ENCODE data around the gene SUSD4. TPM values are rescaled to one million over a fixed set of nuclear protein-coding genes. Genes with fewer than 3 reads are reported as not detected.

SUSD4 gene
- total RNA-seq, 1 experiment from 2014 or later = 3.5 TPM

GRCh38 chr1:223189903-223190724 lies 173.9 kb downstream of the SUSD4 start:
- H3K4me2 ChIP-seq (ENCODE audit: insufficient read depth, insufficient read length, low read length) = no peak overlapping the region
- no peak overlapping the region for H3T11ph ChIP-seq (ENCODE audit: low read length)
- TF ChIP-seq CTCF (conservative IDR thresholded peaks at IDR 0.05) = no peak
- no peak overlapping the region for H2AK5ac ChIP-seq (ENCODE audit: insufficient read length, low read length)
- no peak overlapping the region for H2AFZ ChIP-seq (ENCODE audit: low read length)
- no peak overlapping the region for H3K9ac ChIP-seq (ENCODE audit: extremely low read depth, insufficient read length, low read length)
- H3K14ac ChIP-seq (ENCODE audit: insufficient read depth, low read length) = no peak overlapping the region
- no peaks in the 10 kb centered on the region for H3K4me1 ChIP-seq (ENCODE audit: insufficient read depth, low read length)
- no peaks in the 10 kb centered on the region for H3K79me1 ChIP-seq (ENCODE audit: insufficient read depth, low read depth, low read length, poor library complexity, severe bottlenecking)
- no peak overlapping the region for H2BK20ac ChIP-seq (ENCODE audit: low read depth, low read length, poor library complexity, severe bottlenecking)
- Mint-ChIP-seq H3K36me3 (ENCODE audit: insufficient read depth in 1 of 3, low read depth in 3 of 3) (no peaks in the 10 kb centered on the region), H3K4me1 (peaks cover 0 to 2% of the 10 kb centered on the region in 2 experiments; a peak in 2 of 4 replicates), H3K27me3 (ENCODE audit: low read depth) (peaks cover 20% of the 10 kb centered on the region), H3K27ac (peak overlapping the region in 1 of 3 experiments; percentile 49; a peak in 1 of 7 replicates), H3K9me3 (no peaks in the 10 kb centered on the region), H3K4me3 (no peak overlapping the region)
- no peak overlapping the region for H2BK120ac ChIP-seq (ENCODE audit: low read depth, low read length, poor library complexity, severe bottlenecking)
- no peak overlapping the region for H2BK12ac ChIP-seq (ENCODE audit: insufficient read length, low read depth, low read length)
- no peaks in the 10 kb centered on the region for H3K79me2 ChIP-seq (ENCODE audit: insufficient read depth, low read length)
- H3K9me3 ChIP-seq (ENCODE audit: control insufficient read depth, low read depth, low read length) = no peaks in the 10 kb centered on the region
- no peak overlapping the region for H3K56ac ChIP-seq (ENCODE audit: insufficient read length, low read depth, low read length)
- H4K8ac ChIP-seq (replicated peaks; ENCODE audit: insufficient read length, low read depth, low read length) = no peak overlapping the region
- no CpG with 5 or more reads among the region's 10 CpGs for WGBS (ENCODE audit: extremely low coverage, insufficient read length, low lambda C conversion rate)
- H2BK5ac ChIP-seq (ENCODE audit: insufficient read length, low read length) = no peak overlapping the region
- H3K27me3 ChIP-seq (ENCODE audit: insufficient read depth, low read length) = no peaks in the 10 kb centered on the region
- no peak overlapping the region for H3K27ac ChIP-seq (ENCODE audit: insufficient read length, low read depth, low read length)
- no peaks in the 10 kb centered on the region for H3K23me2 ChIP-seq (ENCODE audit: insufficient read length, low read depth, low read length, poor library complexity, severe bottlenecking)
- H4K5ac ChIP-seq (ENCODE audit: insufficient read length, low read depth, low read length) = no peak overlapping the region
- H2BK15ac ChIP-seq (ENCODE audit: low read depth, low read length) = no peak overlapping the region
- H4K20me1 ChIP-seq (ENCODE audit: control insufficient read depth, insufficient read depth, insufficient read length) = no peaks in the 10 kb centered on the region
- no peak overlapping the region for H3K4ac ChIP-seq (ENCODE audit: low read depth, low read length)
- no peak overlapping the region for H3K23ac ChIP-seq (ENCODE audit: insufficient read length, low read depth, low read length)
- DNase-seq = no peak
- H3K18ac ChIP-seq (ENCODE audit: insufficient read length, low read depth, low read length) = no peak overlapping the region
- no peak overlapping the region for H4K91ac ChIP-seq (ENCODE audit: insufficient read length, low read depth, low read length)
